H1 (cell line): Measurements from ENCODE around the gene GRSF1. TPM values are rescaled to one million over a fixed set of nuclear protein-coding genes. Genes with fewer than 3 reads are reported as not detected.

Experiments
- CTCF ChIA-PET: fragments of 300-600 bp; sonication (Branson Sonifier 250); formaldehyde crosslinking; loops from one replicate; lab custom pipeline; 2021; ENCODE audit not compliant: partially characterized antibody; lab: Charles Lee
- POLR2A ChIA-PET: fragments of 300-600 bp; sonication (Branson Sonifier 250); formaldehyde crosslinking; loops from one replicate; lab custom pipeline; 2021; ENCODE audit warnings: inconsistent platforms; ENCODE audit not compliant: partially characterized antibody; lab: Charles Lee
- DNase-seq, 2 experiments: peaks; one replicate each; pipeline versions ENCODE4 v3.0.0 to v3.0.0-alpha.2; 2010 to 2022; ENCODE audit warnings: low spot score in 2 of 2, low read depth in 1 of 2, mixed read lengths in 1 of 2
- FAIRE-seq: peaks from 2 replicates; lab custom pipeline; 2011; peaks lifted over from hg19 to GRCh38; lab: Jason Lieb, UNC
- H2AFZ ChIP-seq: 2 replicates; pipeline ENCODE4 v1.8.1; 2012; ENCODE audit warnings: low read length, inconsistent platforms
- H2AK5ac ChIP-seq: 2 replicates; pipeline ENCODE4 v1.6.1; 2013; ENCODE audit warnings: low read depth, low read length
- H2BK120ac ChIP-seq: replicated peaks from 2 replicates; pipeline ENCODE3; 2013; ENCODE audit warnings: low read depth, low read length, inconsistent platforms
- H2BK12ac ChIP-seq: 2 replicates; pipeline ENCODE4 v1.6.1; 2013; ENCODE audit warnings: low read depth, low read length
- H2BK15ac ChIP-seq: 2 replicates; pipeline ENCODE4 v1.6.1; 2013; ENCODE audit warnings: low read length
- H2BK20ac ChIP-seq: 2 replicates; pipeline ENCODE4 v1.6.1; 2013; ENCODE audit warnings: low read length
- H2BK5ac ChIP-seq: 2 replicates; pipeline ENCODE4 v1.6.1; 2013; ENCODE audit warnings: low read depth, low read length
- H3K14ac ChIP-seq: 2 replicates; pipeline ENCODE4 v1.6.1; 2013; ENCODE audit warnings: inconsistent platforms; ENCODE audit not compliant: insufficient read length
- H3K18ac ChIP-seq: 2 replicates; pipeline ENCODE4 v1.6.1; 2013; ENCODE audit warnings: low read length; ENCODE audit errors: extremely low read depth
- H3K23ac ChIP-seq: 2 replicates; pipeline ENCODE4 v1.6.1; 2013; ENCODE audit warnings: inconsistent platforms; ENCODE audit not compliant: insufficient read length
- H3K23me2 ChIP-seq: 2 replicates; pipeline ENCODE4 v1.6.1; 2013; ENCODE audit warnings: low read depth, low read length
- H3K27ac ChIP-seq: 2 replicates; pipeline ENCODE4 v1.6.1; 2011; ENCODE audit warnings: low read depth, low read length, inconsistent platforms
- H3K27me3 ChIP-seq, 4 experiments: replicated peaks in 1 of 4; 1 replicate in 1 of 4; 2 replicates in 3 of 4; pipeline versions ENCODE4 v1.6.1 to v1.8.1; 2011 to 2013; ENCODE audit warnings: low read length in 3 of 4, mild to moderate bottlenecking in 3 of 4, inconsistent platforms in 2 of 4, mixed read lengths in 2 of 4, moderate library complexity in 1 of 4; ENCODE audit not compliant: control insufficient read depth in 3 of 4, insufficient read depth in 3 of 4; ENCODE audit errors: extremely low read depth in 1 of 4
- H3K36me3 ChIP-seq, 4 experiments: 2 replicates each; pipeline versions ENCODE4 v1.6.1 to v1.8.1; 2011 to 2013; ENCODE audit warnings: mild to moderate bottlenecking in 4 of 4, low read length in 3 of 4, moderate library complexity in 2 of 4, control low read depth in 1 of 4, inconsistent platforms in 1 of 4; ENCODE audit not compliant: insufficient read depth in 4 of 4, control insufficient read depth in 2 of 4
- H3K4ac ChIP-seq: replicated peaks from 2 replicates; pipeline ENCODE3; 2013; ENCODE audit warnings: low read length, low read depth, mixed read lengths, inconsistent platforms; ENCODE audit not compliant: insufficient read length
- H3K4me1 ChIP-seq, 4 experiments: replicated peaks in 1 of 4; 1 replicate in 1 of 4; 2 replicates in 3 of 4; pipeline versions ENCODE4 v1.6.1 to v1.8.1; 2011 to 2013; ENCODE audit warnings: low read length in 3 of 4, inconsistent platforms in 2 of 4, mixed read lengths in 1 of 4; ENCODE audit not compliant: insufficient read depth in 4 of 4, control insufficient read depth in 3 of 4
- H3K4me2 ChIP-seq, 2 experiments: 2 replicates each; pipeline versions ENCODE4 v1.6.1 to v1.8.1; 2011 to 2013; ENCODE audit warnings: low read depth in 2 of 2, low read length in 2 of 2, control low read depth in 1 of 2, inconsistent platforms in 1 of 2, mild to moderate bottlenecking in 1 of 2; ENCODE audit not compliant: insufficient read depth in 1 of 2
- H3K4me3 ChIP-seq, 4 experiments: fragments of 200-600, 300-600 bp in 1 of 4; sonication (generic), shearing (Covaris generic), sonication (Bioruptor Twin) in 1 of 4; 2 replicates each; pipeline versions ENCODE4 v1.5.1 to v1.8.1; 2011 to 2016; ENCODE audit warnings: low read length in 4 of 4, low read depth in 3 of 4, control low read depth in 2 of 4, inconsistent platforms in 2 of 4, mild to moderate bottlenecking in 2 of 4, mixed read lengths in 1 of 4, moderate library complexity in 1 of 4; ENCODE audit not compliant: insufficient read depth in 2 of 4; ENCODE audit errors: extremely low read depth in 1 of 4
- H3K56ac ChIP-seq: replicated peaks from 2 replicates; pipeline ENCODE3; 2013; ENCODE audit warnings: low read depth, mild to moderate bottlenecking, mixed read lengths, low read length, inconsistent platforms; ENCODE audit not compliant: insufficient read length
- H3K79me1 ChIP-seq: 2 replicates; pipeline ENCODE4 v1.6.1; 2013; ENCODE audit warnings: low read depth, low read length, control low read depth
- H3K79me2 ChIP-seq, 2 experiments: 2 replicates each; pipeline versions ENCODE4 v1.6.1 to v1.8.1; 2012 to 2013; ENCODE audit warnings: low read length in 2 of 2, mild to moderate bottlenecking in 2 of 2, inconsistent platforms in 1 of 2; ENCODE audit not compliant: insufficient read depth in 2 of 2, control insufficient read depth in 1 of 2
- H3K9ac ChIP-seq, 4 experiments: replicated peaks in 1 of 4; 1 replicate in 1 of 4; 2 replicates in 3 of 4; pipeline versions ENCODE4 v1.6.1 to v1.8.1; 2011 to 2013; ENCODE audit warnings: low read depth in 3 of 4, low read length in 3 of 4, control low read depth in 2 of 4, mild to moderate bottlenecking in 2 of 4, moderate library complexity in 2 of 4, inconsistent platforms in 1 of 4; ENCODE audit errors: extremely low read depth in 1 of 4
- H3K9me3 ChIP-seq, 2 experiments: 2 replicates each; pipeline versions ENCODE4 v1.6.1 to v1.8.1; 2012 to 2013; ENCODE audit warnings: mild to moderate bottlenecking in 2 of 2, moderate library complexity in 2 of 2, control low read depth in 1 of 2, inconsistent platforms in 1 of 2, low read depth in 1 of 2, low read length in 1 of 2, mixed read lengths in 1 of 2; ENCODE audit not compliant: insufficient read depth in 2 of 2
- H4K20me1 ChIP-seq, 2 experiments: replicated peaks in 1 of 2; 2 replicates each; pipeline versions ENCODE3 to v1.8.1; 2011 to 2013; ENCODE audit warnings: inconsistent platforms in 2 of 2, low read length in 2 of 2, mild to moderate bottlenecking in 1 of 2; ENCODE audit not compliant: insufficient read depth in 2 of 2, control insufficient read depth in 1 of 2
- H4K5ac ChIP-seq: 2 replicates; pipeline ENCODE4 v1.6.1; 2013; ENCODE audit warnings: low read length, low read depth, mixed read lengths, inconsistent platforms; ENCODE audit not compliant: insufficient read length
- H4K8ac ChIP-seq: 2 replicates; pipeline ENCODE4 v1.8.0; 2013; ENCODE audit warnings: mild to moderate bottlenecking, moderate library complexity, low read length, inconsistent platforms; ENCODE audit not compliant: insufficient read depth; ENCODE audit errors: extremely low read depth
- H4K91ac ChIP-seq: replicated peaks from 2 replicates; pipeline ENCODE3; 2013; ENCODE audit warnings: low read length, mixed read lengths, inconsistent platforms; ENCODE audit not compliant: insufficient read length
- ASH2L ChIP-seq: fragments of 200-600, 300-600 bp; sonication (generic); IDR thresholded peaks from one replicate; pipeline ENCODE4 v1.7.1; 2017; ENCODE audit warnings: low read length
- CEBPB ChIP-seq: IDR thresholded peaks from 2 replicates; pipeline ENCODE4 v1.6.1; 2012; ENCODE audit warnings: low read depth, low read length
- HDAC2 ChIP-seq, 2 experiments: fragments of 300-600 bp in 1 of 2; sonication (generic) in 1 of 2; IDR thresholded peaks; 2 replicates each; pipeline ENCODE4 v1.6.1; 2011 to 2012; ENCODE audit warnings: low read depth in 2 of 2, low read length in 2 of 2, mild to moderate bottlenecking in 2 of 2, moderate library complexity in 2 of 2, borderline replicate concordance in 1 of 2, inconsistent platforms in 1 of 2
- JUND ChIP-seq: IDR thresholded peaks from 2 replicates; pipeline ENCODE4 v1.6.1; 2011; ENCODE audit warnings: mild to moderate bottlenecking, improper control_type of control experiment, low read length
- NRF1 ChIP-seq: IDR thresholded peaks from 2 replicates; pipeline ENCODE4 v1.6.1; 2011; ENCODE audit warnings: mild to moderate bottlenecking, low read depth, low read length, improper control_type of control experiment
- PHF8 ChIP-seq: fragments of 200-600 bp; sonication (generic); conservative IDR thresholded peaks from 2 replicates; pipeline ENCODE4 v1.7.1; 2012; ENCODE audit warnings: low read depth, mild to moderate bottlenecking, inconsistent platforms, low read length, moderate library complexity
- RFX5 ChIP-seq: IDR thresholded peaks from 2 replicates; pipeline ENCODE4 v1.6.1; 2011; ENCODE audit warnings: low read depth, low read length, improper control_type of control experiment, borderline replicate concordance
- RXRA ChIP-seq: IDR thresholded peaks from 2 replicates; pipeline ENCODE4 v1.6.1; 2011; ENCODE audit warnings: low read depth, mild to moderate bottlenecking, low read length, moderate library complexity; ENCODE audit not compliant: insufficient read depth
- SAP30 ChIP-seq: fragments of 300-600 bp; sonication (generic); IDR thresholded peaks from 2 replicates; pipeline ENCODE4 v1.7.1; 2012; ENCODE audit warnings: low read length, moderate library complexity, mild to moderate bottlenecking, inconsistent platforms; ENCODE audit not compliant: insufficient read depth, insufficient replicate concordance
- SIN3A ChIP-seq, 2 experiments: IDR thresholded peaks in 1 of 2; conservative IDR thresholded peaks in 1 of 2; 2 replicates each; pipeline ENCODE4 v1.6.1; 2011 to 2012; ENCODE audit warnings: low read length in 2 of 2, improper control_type of control experiment in 1 of 2, low read depth in 1 of 2, mild to moderate bottlenecking in 1 of 2
- SP4 ChIP-seq: IDR thresholded peaks from 2 replicates; pipeline ENCODE4 v1.6.1; 2012; ENCODE audit warnings: low read length, inconsistent platforms
- TBP ChIP-seq: IDR thresholded peaks from 2 replicates; pipeline ENCODE4 v1.6.1; 2011; ENCODE audit warnings: low read depth, low read length, improper control_type of control experiment
- WGBS, 2 experiments: shearing (Covaris generic) in 1 of 2; methylation state at CpG; one replicate each; pipeline versions ENCODE4 v1.1.6 to v1.1.7; 2013 to 2015; ENCODE audit warnings: low lambda C conversion rate in 2 of 2, mixed read lengths in 2 of 2, inconsistent platforms in 1 of 2, low coverage in 1 of 2, missing lambda C conversion rate in 1 of 2; ENCODE audit not compliant: insufficient replicate concordance in 2 of 2, insufficient coverage in 1 of 2, insufficient read length in 1 of 2; ENCODE audit errors: extremely low coverage in 1 of 2, missing lambda C conversion rate in 1 of 2; 5-methylcytosine and 5-hydroxymethylcytosine counted together
- polyA plus RNA-seq, 7 experiments: library from polyadenylated mRNA; depleted of rRNA in 3 of 7; stranded (reverse) in 5 of 7; unstranded in 2 of 7; fragments of >200 nt in 5 of 7; fragments of 200-250 nt in 2 of 7; gene quantifications; 1 replicate in 5 of 7; 2 replicates in 1 of 7; 4 replicates in 1 of 7; pipeline versions ENCODE4 v1.2.1 to v1.2.3, GENCODE V29; 2011 to 2013; ENCODE audit warnings: missing spikeins in 2 of 7, mixed read lengths in 2 of 7
- total RNA-seq: library from RNA; stranded (reverse); fragmentation: NEBNext Ultra II Directional; extraction: Animal tissue kit (Norgen Biotek cat#: 25700); gene quantifications from 2 replicates; pipeline ENCODE4 v1.2.1, GENCODE V29; 2021
- TF ChIP-seq, protein P1 (sequence below): IDR thresholded peaks from 2 replicates; pipeline ENCODE4 v1.6.1; 2011; ENCODE audit warnings: low read length, improper control_type of control experiment

Gene GRSF1
- total and polyA plus RNA-seq, 2 of the 8 experiments (the other 6 are each of a cell fraction or from before 2014, with no cell fraction given): 44.3 to 112 TPM

DNA sequence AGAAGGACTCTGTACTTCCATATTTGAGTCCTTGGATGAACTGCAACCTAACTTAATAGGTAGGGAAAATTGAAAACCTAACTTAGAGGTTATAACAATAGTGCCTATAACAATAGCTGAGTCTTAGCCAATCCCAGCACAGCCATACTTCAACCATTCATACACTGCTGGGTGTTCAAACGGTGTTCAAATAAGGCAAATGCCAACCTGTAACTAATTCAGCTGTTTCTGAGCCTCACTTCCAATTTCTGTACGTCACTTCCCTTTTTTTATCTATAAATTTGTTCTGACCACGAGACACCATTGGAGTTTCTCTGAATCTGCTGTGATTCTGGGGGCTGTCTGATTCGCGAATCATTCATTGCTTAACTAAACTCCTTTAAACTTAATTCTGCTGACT lies 9.6 kb upstream of the GRSF1 start:
- no peak overlapping the region for H2BK120ac ChIP-seq
- no peak overlapping the region for H2BK12ac ChIP-seq
- H4K20me1 ChIP-seq: no peaks in the 10 kb centered on the region
- H3K79me2 ChIP-seq: no peaks in the 10 kb centered on the region
- H3K27me3 ChIP-seq: no peaks in the 10 kb centered on the region
- no peaks in the 10 kb centered on the region for H3K4me1 ChIP-seq
- no peak overlapping the region for H3K56ac ChIP-seq
- no peak overlapping the region for H2AFZ ChIP-seq
- H3K23ac ChIP-seq: no peak overlapping the region
- H3K14ac ChIP-seq: no peak overlapping the region
- no peaks in the 10 kb centered on the region for H3K36me3 ChIP-seq
- H3K9ac ChIP-seq: no peak overlapping the region
- H2AK5ac ChIP-seq: no peak overlapping the region
- H2BK20ac ChIP-seq: no peak overlapping the region
- no peaks in the 10 kb centered on the region for H3K23me2 ChIP-seq
- H3K4me3 ChIP-seq: no peak overlapping the region
- H3K4ac ChIP-seq: no peak overlapping the region
- no peak overlapping the region for H3K27ac ChIP-seq
- FAIRE-seq (no peak), DNase-seq (no peak)
- 94% methylated on average over 5 of the region's 5 CpGs; no CpG with 5 or more reads in 1 of the 2 experiments for WGBS, 2 experiments
- no peak overlapping the region for H4K91ac ChIP-seq
- no peak overlapping the region for H3K18ac ChIP-seq
- ChIA-PET POLR2A (no interaction called here), CTCF (interaction anchor here (0.6 to 1.1 kb wide), 2 partner anchors 161 to 247 kb away, joined by 3 read pairs; no protein-coding TSS in a partner anchor)
- no peak overlapping the region for H2BK5ac ChIP-seq
- H3K9me3 ChIP-seq: no peaks in the 10 kb centered on the region
- H2BK15ac ChIP-seq: no peak overlapping the region
- no peak overlapping the region for H4K5ac ChIP-seq
- TF ChIP-seq ASH2L (no peak), PHF8 (no peak), HDAC2 (IDR thresholded peaks at IDR 0.05; ENCODE audit: borderline replicate concordance in 1 of 2, low read depth in 2 of 2, low read length in 2 of 2) (no peak), SAP30 (no peak), TBP (no peak), RXRA (no peak), CEBPB (no peak), SIN3A (conservative IDR thresholded peaks at IDR 0.05 in 1 of 2, IDR thresholded peaks at IDR 0.05 in 1 of 2; ENCODE audit: low read depth in 1 of 2, low read length in 2 of 2) (no peak), SP4 (no peak), JUND (no peak), RFX5 (no peak), NRF1 (no peak)
- TF ChIP-seq, protein P1, sequence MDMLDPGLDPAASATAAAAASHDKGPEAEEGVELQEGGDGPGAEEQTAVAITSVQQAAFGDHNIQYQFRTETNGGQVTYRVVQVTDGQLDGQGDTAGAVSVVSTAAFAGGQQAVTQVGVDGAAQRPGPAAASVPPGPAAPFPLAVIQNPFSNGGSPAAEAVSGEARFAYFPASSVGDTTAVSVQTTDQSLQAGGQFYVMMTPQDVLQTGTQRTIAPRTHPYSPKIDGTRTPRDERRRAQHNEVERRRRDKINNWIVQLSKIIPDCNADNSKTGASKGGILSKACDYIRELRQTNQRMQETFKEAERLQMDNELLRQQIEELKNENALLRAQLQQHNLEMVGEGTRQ: no peak
- no peak overlapping the region for H3K4me2 ChIP-seq
- no peaks in the 10 kb centered on the region for H3K79me1 ChIP-seq
- H4K8ac ChIP-seq: no peak overlapping the region
